HG03520 (cell line): ENCODE measurements around the gene OSBP2.

Experiments
- ATAC-seq: cut with Tn5 transposase; IDR thresholded peaks from one replicate; pipeline ENCODE4 v1.9.1; 2021; ENCODE audit warnings: mild to moderate bottlenecking, moderate library complexity; ENCODE audit not compliant: unreplicated experiment

Gene OSBP2

GRCh38 chr22:30838111-30838510 lies 143.4 kb downstream of the OSBP2 start:
- ATAC-seq, result no peak

- no peak for ATAC-seq
Observed at GRCh38 chr22:30841273-30841672, 146.6 kb downstream of the OSBP2 start.

- ATAC-seq, result no peak
Observed at GRCh38 chr22:30843245-30843644, 148.6 kb downstream of the OSBP2 start.

GRCh38 chr22:30847583-30847982 lies 152.9 kb downstream of the OSBP2 start:
- no peak for ATAC-seq

- no peak for ATAC-seq
Observed at GRCh38 chr22:30855266-30855665, 160.6 kb downstream of the OSBP2 start.

GRCh38 chr22:30855677-30856518 lies 161.2 kb downstream of the OSBP2 start:
- no peak for ATAC-seq

GRCh38 chr22:30856741-30857502 lies 162.2 kb downstream of the OSBP2 start:
- ATAC-seq, result no peak

GRCh38 chr22:30857791-30858190 lies 163.1 kb downstream of the OSBP2 start:
- ATAC-seq, result no peak

GRCh38 chr22:30858976-30859713 lies 164.5 kb downstream of the OSBP2 start:
- no peak for ATAC-seq

- no peak for ATAC-seq
Observed at GRCh38 chr22:30859714-30860095, 165.0 kb downstream of the OSBP2 start.

GRCh38 chr22:30860176-30861105 lies 165.8 kb downstream of the OSBP2 start:
- no peak for ATAC-seq

- no peak for ATAC-seq
Observed at GRCh38 chr22:30861131-30861530, 166.5 kb downstream of the OSBP2 start.

- ATAC-seq, result no peak
Observed at GRCh38 chr22:30861688-30862552, 167.2 kb downstream of the OSBP2 start.

GRCh38 chr22:30863081-30863833 lies 168.6 kb downstream of the OSBP2 start:
- ATAC-seq, result no peak

- ATAC-seq, result no peak
Observed at GRCh38 chr22:30864441-30865420, 170.1 kb downstream of the OSBP2 start.

- no peak for ATAC-seq
Observed at GRCh38 chr22:30865656-30866055, 171.0 kb downstream of the OSBP2 start.

GRCh38 chr22:30866216-30866615 lies 171.5 kb downstream of the OSBP2 start:
- ATAC-seq, result no peak
